Stimulated activated CD4-positive, alpha-beta T cell treated with anti-CD3 and anti-CD28 coated beads, Interleukin-15, amount 100 ng/mL, for 1 hour (primary cell): Measurements from ENCODE around the gene MCUB.

Experiments used
- DNase-seq, 2 donors: peaks; one replicate each; pipeline ENCODE4 v3.0.0-alpha.2; 2020; ENCODE audit warnings: low read depth in 1 of 2, low spot score in 1 of 2

Gene MCUB

GRCh38 chr4:109723110-109723509, 163.1 kb downstream of the MCUB start:
- DNase-seq = no peak

GRCh38 chr4:109728385-109728784, 168.3 kb downstream of the MCUB start:
- no peak for DNase-seq

GRCh38 chr4:109729117-109729717, 169.2 kb downstream of the MCUB start:
- no peak for DNase-seq

GRCh38 chr4:109729718-109730618, 169.9 kb downstream of the MCUB start, which contains the start of gene PLA2G12A:
Gene PLA2G12A, minus strand, starts transcription at chr4:109730070. Its CDS starts 261 bp downstream, at chr4:109729809.
- peak; percentile 66 to 67 for DNase-seq

- no peak for DNase-seq
Observed at GRCh38 chr4:109730619-109731545, 170.8 kb downstream of the MCUB start.

DNA sequence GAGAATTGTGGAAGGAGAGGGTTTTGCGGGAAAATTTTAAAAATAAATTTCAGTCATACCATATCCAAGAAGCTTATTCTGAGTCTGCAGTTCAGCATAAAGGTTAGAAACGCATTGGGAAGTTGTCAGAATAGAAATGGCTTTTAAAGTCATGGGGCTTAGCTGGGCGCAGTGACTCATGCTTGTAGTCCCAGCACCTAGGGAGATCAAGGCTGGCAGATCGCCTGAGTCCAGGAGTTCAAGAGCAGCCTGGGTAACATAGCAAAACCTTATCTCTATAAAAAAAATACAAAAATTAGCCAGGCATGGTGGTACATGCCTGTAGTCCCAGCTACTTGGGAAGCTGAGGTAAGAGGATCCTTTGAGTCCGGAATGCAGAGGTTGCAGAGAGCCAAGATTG, 173.7 kb downstream of the MCUB start:
- no peak for DNase-seq

DNA sequence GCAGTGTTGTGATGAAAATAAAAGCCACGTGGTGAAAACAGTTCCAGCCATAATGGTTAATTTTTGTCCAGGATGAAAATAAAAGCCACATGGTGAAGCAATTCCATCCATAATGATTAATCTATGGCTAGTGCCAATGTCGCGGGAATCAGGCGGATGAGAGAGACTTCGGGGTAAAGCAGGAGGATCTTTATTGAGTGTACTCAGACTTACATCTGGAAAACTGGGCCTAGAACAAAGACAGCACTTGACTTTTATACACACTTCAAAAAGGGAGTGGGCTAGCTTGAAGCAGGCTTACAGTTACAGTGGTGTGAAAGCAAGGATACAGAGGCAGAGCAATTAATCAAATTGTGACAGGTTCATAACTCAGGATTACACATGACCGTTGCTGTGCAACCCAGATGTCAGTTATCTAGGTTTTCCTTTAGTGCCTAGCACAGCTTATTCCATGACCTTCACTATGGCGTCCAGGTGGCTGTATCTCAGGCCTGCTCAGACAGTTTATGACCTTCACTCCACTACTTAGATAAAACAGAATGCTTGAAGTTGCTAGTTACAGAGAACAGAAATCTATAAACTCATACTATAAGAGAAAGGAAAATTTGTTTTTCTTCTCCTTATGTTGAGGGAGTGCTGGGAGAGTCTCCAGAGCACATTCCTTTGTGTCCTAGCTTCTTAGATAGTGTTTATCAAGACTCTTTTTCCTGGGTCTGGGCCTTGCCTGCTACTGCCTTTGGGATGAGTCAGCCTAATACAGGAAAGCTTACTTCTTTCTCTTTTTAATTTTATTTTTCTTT, 175.7 kb downstream of the MCUB start:
- no peak for DNase-seq
